ENCODE measurements around the gene GIT1.

Gene GIT1

GRCh38 chr17:29603109-29603674 is 13.7 kb upstream of the GIT1 start:
- Histone ChIP-seq H3K4me2 (ENCODE audit: low read length) (no peak overlapping the region), H3K9ac (no peak overlapping the region), H3K36me3 (ENCODE audit: control insufficient read depth, insufficient read depth, low read length) (no peaks in the 10 kb centered on the region), H3K4me3 (ENCODE audit: low read depth, low read length) (no peak overlapping the region), H3K4me1 (no peaks in the 10 kb centered on the region), H3K9me3 (ENCODE audit: control insufficient read depth, low read length) (no peaks in the 10 kb centered on the region), H3K27me3 (ENCODE audit: control insufficient read depth, insufficient read depth, low read length) (no peaks in the 10 kb centered on the region), H3K79me2 (no peaks in the 10 kb centered on the region), H2AFZ (no peak overlapping the region), H3K27ac (no peak overlapping the region)
- no peak for TF ChIP-seq CTCF (IDR thresholded peaks at IDR 0.05)

- Histone ChIP-seq H3K4me2 (ENCODE audit: low read length) (no peak overlapping the region), H3K79me2 (no peaks in the 10 kb centered on the region), H2AFZ (no peak overlapping the region), H3K9me3 (ENCODE audit: control insufficient read depth, low read length) (no peaks in the 10 kb centered on the region), H3K4me1 (peaks cover 11% of the 10 kb centered on the region), H3K27ac (no peak overlapping the region), H3K27me3 (ENCODE audit: control insufficient read depth, insufficient read depth, low read length) (no peaks in the 10 kb centered on the region), H3K36me3 (ENCODE audit: control insufficient read depth, insufficient read depth, low read length) (no peaks in the 10 kb centered on the region), H3K4me3 (ENCODE audit: low read depth, low read length) (no peak overlapping the region), H3K9ac (no peak overlapping the region)
- TF ChIP-seq CTCF (IDR thresholded peaks at IDR 0.05) = no peak
These were observed 8.1 kb upstream of the GIT1 start for GRCh38 chr17:29597361-29598172.

GRCh38 chr17:29596811-29597210 is 7.4 kb upstream of the GIT1 start:
- no peak overlapping the region for H2AFZ ChIP-seq

GRCh38 chr17:29595943-29596774 is 6.7 kb upstream of the GIT1 start:
- Histone ChIP-seq H3K27ac (no peak overlapping the region), H3K4me1 (peaks cover 22% of the 10 kb centered on the region), H3K9ac (no peak overlapping the region)

More at GRCh38 chr17:29596811-29597210, 7.4 kb upstream of the GIT1 start:
- no peak overlapping the region for H3K4me2 ChIP-seq (ENCODE audit: low read length)
- no peak for TF ChIP-seq CTCF (IDR thresholded peaks at IDR 0.05)
- no peaks in the 10 kb centered on the region for H3K36me3 ChIP-seq (ENCODE audit: control insufficient read depth, insufficient read depth, low read length)
- no peaks in the 10 kb centered on the region for H3K9me3 ChIP-seq (ENCODE audit: control insufficient read depth, low read length)
- H3K27me3 ChIP-seq (ENCODE audit: control insufficient read depth, insufficient read depth, low read length) = no peaks in the 10 kb centered on the region
- H3K4me1 ChIP-seq = peaks cover 17% of the 10 kb centered on the region
- H3K9ac ChIP-seq = no peak overlapping the region
- H3K4me3 ChIP-seq (ENCODE audit: low read depth, low read length) = no peak overlapping the region
- H3K27ac ChIP-seq = no peak overlapping the region
- H3K79me2 ChIP-seq = no peaks in the 10 kb centered on the region

More at GRCh38 chr17:29595943-29596774, 6.7 kb upstream of the GIT1 start:
- Histone ChIP-seq H2AFZ (no peak overlapping the region), H3K79me2 (no peaks in the 10 kb centered on the region), H3K36me3 (ENCODE audit: control insufficient read depth, insufficient read depth, low read length) (no peaks in the 10 kb centered on the region), H3K4me2 (ENCODE audit: low read length) (no peak overlapping the region), H3K9me3 (ENCODE audit: control insufficient read depth, low read length) (no peaks in the 10 kb centered on the region), H3K27me3 (ENCODE audit: control insufficient read depth, insufficient read depth, low read length) (no peaks in the 10 kb centered on the region), H3K4me3 (ENCODE audit: low read depth, low read length) (no peak overlapping the region)
- no peak for TF ChIP-seq CTCF (IDR thresholded peaks at IDR 0.05)
